CD8-positive, alpha-beta memory T cell (primary cell): ENCODE results near the gene HSPA5. TPM values are rescaled to one million over a fixed set of nuclear protein-coding genes. Genes with fewer than 3 reads are reported as not detected.
A peak's percentile ranks its signal among the peaks of the same experiment; 100 is the strongest.

ENCODE experiments used
- CTCF ChIA-PET: fragments of 350-600 bp; sonication (Branson Sonifier 250); formaldehyde crosslinking; loops from one replicate; lab custom pipeline; 2021; ENCODE audit warnings: antibody characterized with exemption; lab: Charles Lee
- POLR2A ChIA-PET: fragments of 350-600 bp; sonication (Branson Sonifier 250); formaldehyde crosslinking; loops from one replicate; lab custom pipeline; 2021; ENCODE audit warnings: antibody characterized with exemption; lab: Charles Lee
- DNase-seq, 5 donors: peaks; one replicate each; pipeline versions ENCODE4 v3.0.0 to v3.0.0-alpha.2; 2020 to 2022; ENCODE audit warnings: mixed read lengths in 1 of 5
- H3K27ac ChIP-seq: one replicate; pipeline ENCODE4 v1.7.0; 2013; ENCODE audit warnings: low read depth, mild to moderate bottlenecking, low read length, moderate library complexity
- H3K27me3 ChIP-seq: 2 replicates; pipeline ENCODE4 v1.7.0; 2013; ENCODE audit warnings: low read length, mild to moderate bottlenecking; ENCODE audit not compliant: insufficient read depth, poor library complexity, severe bottlenecking
- H3K36me3 ChIP-seq: 2 replicates; pipeline ENCODE4 v1.7.0; 2013; ENCODE audit warnings: mild to moderate bottlenecking, low read length, moderate library complexity; ENCODE audit not compliant: insufficient read depth
- H3K4me1 ChIP-seq: 2 replicates; pipeline ENCODE4 v1.7.0; 2013; ENCODE audit warnings: mild to moderate bottlenecking, low read length, moderate library complexity; ENCODE audit not compliant: insufficient read depth
- H3K4me3 ChIP-seq: 2 replicates; pipeline ENCODE4 v1.7.0; 2013; ENCODE audit warnings: mild to moderate bottlenecking, low read length
- H3K9me3 ChIP-seq: 2 replicates; pipeline ENCODE4 v1.7.0; 2013; ENCODE audit warnings: mild to moderate bottlenecking, low read length
- H3K27ac Mint-ChIP-seq, 8 donors: one replicate each; pipeline ENCODE4 v1.8.0; 2020 to 2021; ENCODE audit warnings: mixed read lengths in 8 of 8, mild to moderate bottlenecking in 6 of 8, inconsistent platforms in 3 of 8, moderate library complexity in 3 of 8
- H3K27me3 Mint-ChIP-seq, 2 donors: one replicate each; pipeline ENCODE4 v1.8.0; 2020 to 2021; ENCODE audit warnings: mixed read lengths in 2 of 2, mild to moderate bottlenecking in 1 of 2, moderate library complexity in 1 of 2
- H3K36me3 Mint-ChIP-seq, 3 donors: one replicate each; pipeline ENCODE4 v1.8.0; 2020 to 2021; ENCODE audit warnings: mixed read lengths in 3 of 3, inconsistent platforms in 1 of 3, mild to moderate bottlenecking in 1 of 3
- H3K4me1 Mint-ChIP-seq, 3 donors: one replicate each; pipeline ENCODE4 v1.8.0; 2020 to 2021; ENCODE audit warnings: mixed read lengths in 3 of 3, inconsistent platforms in 1 of 3, mild to moderate bottlenecking in 1 of 3
- H3K4me3 Mint-ChIP-seq, 7 donors: one replicate each; pipeline ENCODE4 v1.8.0; 2020 to 2021; ENCODE audit warnings: mixed read lengths in 7 of 7, mild to moderate bottlenecking in 6 of 7, moderate library complexity in 4 of 7, inconsistent platforms in 2 of 7
- H3K9me3 Mint-ChIP-seq, 5 donors: one replicate each; pipeline ENCODE4 v1.8.0; 2020 to 2022; ENCODE audit warnings: mixed read lengths in 5 of 5, mild to moderate bottlenecking in 3 of 5, moderate library complexity in 2 of 5, inconsistent platforms in 1 of 5
- polyA plus RNA-seq: library from polyadenylated mRNA; unstranded; fragments of 300-500 nt; fragmentation: Illumina TruSeq; gene quantifications from one replicate; pipeline ENCODE4 v1.2.3, GENCODE V29; 2021
- total RNA-seq, 2 experiments: library from RNA; stranded (reverse); gene quantifications; one replicate each; pipeline ENCODE4 v1.2.3, GENCODE V29; 2021

HSPA5 gene
- total and polyA plus RNA-seq, 3 experiments from 2014 or later, result 229 to 251 (median 237) TPM

DNA sequence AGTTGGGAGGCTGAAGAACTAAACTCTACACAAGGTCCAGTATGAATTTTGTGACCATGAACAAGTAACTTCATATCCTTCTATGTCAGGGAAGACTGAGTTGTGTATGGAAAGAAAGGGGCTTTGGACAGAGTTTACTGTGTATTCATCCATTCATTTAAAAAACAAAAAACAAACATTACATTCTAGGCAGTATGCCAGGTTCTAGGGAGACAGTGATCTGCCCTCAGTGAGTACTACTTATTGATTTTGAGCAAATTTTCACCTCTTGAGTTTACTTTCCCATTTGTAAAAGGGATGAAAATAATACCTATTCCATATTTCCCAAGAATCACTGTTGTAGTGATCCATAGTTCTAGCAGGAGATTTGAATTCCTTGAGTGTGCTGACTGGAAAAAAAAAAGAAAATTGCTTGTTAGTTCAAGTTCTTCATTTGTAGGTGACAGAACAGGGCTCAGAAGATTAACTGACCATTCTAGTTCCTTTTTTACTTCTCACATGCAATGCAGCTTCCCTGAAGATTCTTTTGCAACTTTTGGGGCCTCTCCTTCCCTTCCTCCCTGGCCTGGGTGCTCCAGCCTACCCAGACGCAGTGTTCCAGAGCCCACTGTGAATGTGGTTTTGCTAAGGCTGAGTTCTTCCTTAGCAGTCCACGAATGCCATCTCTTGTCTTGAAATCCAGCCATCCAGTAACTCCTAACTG, 17.8 kb upstream of the HSPA5 start:
- Histone ChIP-seq H3K27me3 (no peaks in the 10 kb centered on the region), H3K27ac (no peak overlapping the region), H3K36me3 (no peaks in the 10 kb centered on the region), H3K4me3 (no peak overlapping the region), H3K9me3 (no peaks in the 10 kb centered on the region), H3K4me1 (peaks cover 19% of the 10 kb centered on the region)
- Mint-ChIP-seq H3K27me3 (peaks cover 3 to 8% of the 10 kb centered on the region in 2 donors), H3K4me1 (peaks cover 21 to 25% (median 25%) of the 10 kb centered on the region in 3 donors), H3K36me3 (peaks cover 0 to 14% (median 2%) of the 10 kb centered on the region in 3 donors), H3K4me3 (peak overlapping the region in 1 of 7 donors; percentile 76), H3K9me3 (no peaks in the 10 kb centered on the region), H3K27ac (peak overlapping the region in 1 of 8 donors; percentile 57)
- ChIA-PET POLR2A (no interaction called here), CTCF (no interaction called here)
- no peak for DNase-seq

GRCh38 chr9:125258160-125258785, 17.1 kb upstream of the HSPA5 start:
- CTCF ChIA-PET, result no interaction called here
- H3K27me3 ChIP-seq, result no peaks in the 10 kb centered on the region

DNA sequence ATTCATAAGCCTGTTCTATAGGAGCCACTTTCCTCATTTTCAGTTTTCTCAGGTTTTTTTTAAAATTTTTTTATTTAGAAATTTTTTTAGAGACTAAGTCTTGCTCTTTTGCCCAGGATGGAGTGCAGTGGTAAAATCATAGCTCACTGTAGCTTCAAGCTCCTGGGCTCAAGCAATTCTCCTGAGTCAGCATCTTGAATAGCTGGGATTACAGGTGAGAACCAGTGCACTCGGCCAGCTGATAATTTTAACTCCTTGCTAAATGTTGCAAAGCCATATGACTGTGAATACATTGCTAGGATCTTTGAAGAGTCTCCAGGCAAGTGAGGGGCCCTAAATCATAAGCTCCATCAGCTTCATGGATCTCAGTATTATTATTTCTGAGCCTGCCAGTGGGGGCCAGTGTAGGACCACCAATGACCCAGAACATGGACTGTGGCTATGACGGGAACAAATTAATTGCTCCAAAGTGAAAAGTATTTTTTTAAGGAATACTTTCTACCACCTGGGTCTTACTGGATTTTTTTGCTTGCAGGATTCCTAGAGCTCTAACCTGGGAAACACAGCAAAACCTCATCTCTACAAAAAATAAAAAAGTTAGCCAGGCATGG, 14.7 kb upstream of the HSPA5 start:
- Mint-ChIP-seq H3K9me3 (no peaks in the 10 kb centered on the region), H3K4me1 (peaks cover 3 to 6% (median 4%) of the 10 kb centered on the region in 3 donors), H3K27ac (no peak overlapping the region), H3K36me3 (no peaks in the 10 kb centered on the region), H3K4me3 (no peak overlapping the region), H3K27me3 (peaks cover 0 to 8% of the 10 kb centered on the region in 2 donors)
- POLR2A ChIA-PET, result interaction anchor here (0.6 kb wide), 1 partner anchor 57 kb away, joined by 4 read pairs; no protein-coding TSS in a partner anchor
- Histone ChIP-seq H3K4me1 (no peaks in the 10 kb centered on the region), H3K9me3 (no peaks in the 10 kb centered on the region), H3K27me3 (no peaks in the 10 kb centered on the region), H3K27ac (no peak overlapping the region), H3K36me3 (no peaks in the 10 kb centered on the region), H3K4me3 (no peak overlapping the region)
- CTCF ChIA-PET, result interaction anchor here (1.1 to 1.5 kb wide), 2 partner anchors 12 to 14 kb away, joined by 3 to 6 read pairs; partner anchors contain the start of gene HSPA5
- DNase-seq, result peak in 1 of 5 donors; percentile 8

More at GRCh38 chr9:125258160-125258785, 17.1 kb upstream of the HSPA5 start:
- Mint-ChIP-seq H3K36me3 (peaks cover 0 to 10% (median 0%) of the 10 kb centered on the region in 3 donors), H3K9me3 (no peaks in the 10 kb centered on the region), H3K4me3 (peak overlapping the region in 1 of 7 donors; percentile 76), H3K27ac (no peak overlapping the region), H3K27me3 (peaks cover 3 to 8% of the 10 kb centered on the region in 2 donors), H3K4me1 (peaks cover 15 to 18% (median 18%) of the 10 kb centered on the region in 3 donors)
- POLR2A ChIA-PET, result no interaction called here
- no peak overlapping the region for H3K4me3 ChIP-seq
- no peaks in the 10 kb centered on the region for H3K36me3 ChIP-seq
- no peaks in the 10 kb centered on the region for H3K9me3 ChIP-seq
- H3K4me1 ChIP-seq, result peaks cover 12% of the 10 kb centered on the region
- no peak overlapping the region for H3K27ac ChIP-seq
- DNase-seq, result no peak

DNA sequence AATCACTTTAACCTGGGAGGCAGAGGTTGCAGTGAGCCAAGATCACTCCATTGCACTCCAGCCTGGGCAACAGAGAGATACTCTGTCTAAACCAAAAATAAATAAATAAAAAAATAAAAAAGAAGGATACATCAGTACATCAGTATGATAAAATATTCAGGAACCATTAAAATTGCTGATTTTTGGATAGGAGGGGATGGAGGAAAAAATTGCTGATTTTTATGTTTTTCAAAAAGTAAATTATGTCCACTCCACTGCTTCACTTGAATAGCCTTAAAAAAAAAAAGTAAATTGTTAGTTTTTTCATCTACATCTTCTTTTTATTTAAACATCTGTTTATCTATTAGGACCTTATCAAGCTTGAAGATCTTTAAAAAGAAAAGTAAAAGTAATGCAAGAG, 13.1 kb upstream of the HSPA5 start:
- no peaks in the 10 kb centered on the region for H3K4me1 Mint-ChIP-seq
- no peak overlapping the region for H3K4me3 Mint-ChIP-seq
- H3K9me3 Mint-ChIP-seq, result no peaks in the 10 kb centered on the region
- Histone ChIP-seq H3K4me3 (no peak overlapping the region), H3K27me3 (no peaks in the 10 kb centered on the region), H3K9me3 (no peaks in the 10 kb centered on the region), H3K4me1 (no peaks in the 10 kb centered on the region), H3K36me3 (no peaks in the 10 kb centered on the region), H3K27ac (no peak overlapping the region)
- no peaks in the 10 kb centered on the region for H3K36me3 Mint-ChIP-seq
- DNase-seq, result no peak
- ChIA-PET POLR2A (no interaction called here), CTCF (no interaction called here)
- H3K27me3 Mint-ChIP-seq, result peaks cover 0 to 8% of the 10 kb centered on the region in 2 donors
- H3K27ac Mint-ChIP-seq, result no peak overlapping the region

GRCh38 chr9:125246261-125246667, 5.1 kb upstream of the HSPA5 start:
- H3K36me3 ChIP-seq, result no peaks in the 10 kb centered on the region
- Mint-ChIP-seq H3K27me3 (peaks cover 0 to 4% of the 10 kb centered on the region in 2 donors), H3K9me3 (no peaks in the 10 kb centered on the region), H3K27ac (no peak overlapping the region), H3K4me3 (no peak overlapping the region), H3K36me3 (peaks cover 0 to 8% (median 0%) of the 10 kb centered on the region in 3 donors), H3K4me1 (peaks cover 8 to 10% (median 9%) of the 10 kb centered on the region in 3 donors)
- H3K27me3 ChIP-seq, result no peaks in the 10 kb centered on the region
- no peak for DNase-seq
- ChIA-PET CTCF (interaction anchor here (1.7 kb wide), 1 partner anchor 15 kb away, joined by 8 read pairs; the partner anchor contains the start of gene GAPVD1), POLR2A (no interaction called here)
- no peaks in the 10 kb centered on the region for H3K9me3 ChIP-seq
- H3K4me3 ChIP-seq, result no peak overlapping the region
- H3K4me1 ChIP-seq, result peaks cover 11% of the 10 kb centered on the region
- no peak overlapping the region for H3K27ac ChIP-seq

DNA sequence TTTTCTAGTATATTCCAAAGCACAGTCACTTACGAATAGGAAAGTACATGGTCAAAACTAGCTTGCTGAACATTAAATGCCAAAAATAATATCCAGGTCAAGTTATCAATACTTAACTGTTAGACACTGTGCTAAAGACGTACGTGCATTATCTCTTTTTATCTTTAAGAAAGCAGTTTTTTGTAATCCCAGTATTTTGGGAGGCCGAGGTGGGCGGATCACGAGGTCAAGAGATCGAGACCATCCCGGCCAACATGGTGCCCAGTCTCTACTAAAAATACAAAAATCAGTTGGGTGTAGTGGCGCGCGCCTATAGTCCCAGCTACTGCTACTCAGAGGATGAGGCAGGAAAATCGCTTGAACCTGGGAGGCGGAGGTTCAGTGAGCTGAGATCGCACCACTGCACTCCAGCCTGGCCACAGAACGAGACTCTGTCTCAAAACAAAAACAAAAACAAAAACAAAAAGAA, 2.7 kb upstream of the HSPA5 start:
- peak overlapping the region in 1 of 7 donors; percentile 70 for H3K4me3 Mint-ChIP-seq

DNA sequence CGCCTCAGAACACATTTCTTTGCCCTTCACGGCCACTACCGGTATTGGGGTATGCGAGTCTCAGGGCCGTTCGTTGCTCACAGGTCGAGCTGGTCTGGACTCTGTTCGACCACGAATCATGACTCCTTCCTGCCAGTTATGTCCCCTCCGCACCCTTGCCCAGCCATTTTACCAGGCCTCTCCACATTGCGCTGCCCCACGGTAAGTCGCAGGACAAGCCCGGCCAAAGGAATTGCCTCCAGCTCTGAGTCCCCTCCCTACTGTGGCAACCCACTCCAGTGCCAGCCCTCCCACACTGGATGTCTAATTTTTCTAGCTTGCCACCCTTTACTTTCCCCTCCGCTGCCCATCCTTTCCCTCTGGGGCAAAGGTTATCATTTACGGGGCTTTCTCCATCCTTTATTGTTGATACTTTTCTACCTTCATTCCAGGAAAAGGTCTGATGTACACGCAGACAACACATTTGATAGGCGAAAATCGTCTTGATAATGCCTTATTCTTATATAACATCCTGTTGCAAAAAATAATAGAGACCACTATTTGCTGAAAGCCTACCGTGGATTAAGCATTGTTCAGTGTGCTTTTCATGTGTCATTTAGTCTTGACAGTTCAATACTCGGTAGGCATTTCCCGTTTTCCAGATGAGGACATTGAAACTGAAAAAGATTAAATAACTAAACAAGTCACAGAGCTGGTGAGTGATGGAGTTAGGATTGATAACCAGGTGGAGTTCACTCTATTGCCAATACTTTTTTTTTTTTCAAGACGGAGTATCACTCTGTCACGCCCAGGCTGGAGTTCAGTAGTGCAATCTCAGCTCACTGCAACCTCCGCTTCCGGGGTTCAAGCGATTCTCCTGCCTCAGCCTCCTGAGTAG, 958 bp upstream of the HSPA5 start:
- peaks cover 37 to 44% (median 39%) of the 10 kb centered on the region in 3 donors for H3K4me1 Mint-ChIP-seq
- ChIA-PET CTCF (interaction anchor here (0.6 to 2.3 kb wide), 12 partner anchors 8 to 300 kb away, joined by 3 to 18 read pairs (median 3); partner anchors contain the start of gene GAPVD1), POLR2A (interaction anchor here (0.6 to 2.8 kb wide), 11 partner anchors 20 to 372 kb away, joined by 3 to 47 read pairs (median 6); partner anchors contain the start of genes GAPVD1, GOLGA1 and RABEPK)
- Histone ChIP-seq H3K4me3 (peak overlapping the region; percentile 90), H3K27me3 (no peaks in the 10 kb centered on the region), H3K4me1 (peaks cover 42% of the 10 kb centered on the region), H3K27ac (peak overlapping the region; percentile 99), H3K36me3 (peaks cover 24% of the 10 kb centered on the region), H3K9me3 (no peaks in the 10 kb centered on the region)
- peak in 1 of 5 donors; percentile 18 for DNase-seq
- H3K36me3 Mint-ChIP-seq, result peaks cover 11 to 50% (median 14%) of the 10 kb centered on the region in 3 donors
- H3K27ac Mint-ChIP-seq, result peak overlapping the region; percentile 97 to 100 (median 99)
- H3K9me3 Mint-ChIP-seq, result no peaks in the 10 kb centered on the region
- H3K27me3 Mint-ChIP-seq, result peaks cover 0 to 13% of the 10 kb centered on the region in 2 donors
- H3K4me3 Mint-ChIP-seq, result peak overlapping the region; percentile 92 to 99 (median 95)

More for the DNA sequence above, 2.7 kb upstream of the HSPA5 start:
- Histone ChIP-seq H3K27me3 (no peaks in the 10 kb centered on the region), H3K4me3 (no peak overlapping the region), H3K27ac (no peak overlapping the region), H3K36me3 (peaks cover 6% of the 10 kb centered on the region), H3K4me1 (peaks cover 25% of the 10 kb centered on the region), H3K9me3 (no peaks in the 10 kb centered on the region)
- CTCF ChIA-PET, result interaction anchor here (0.9 to 1.3 kb wide), 2 partner anchors 12 to 18 kb away, joined by 3 to 4 read pairs; partner anchors contain the start of gene GAPVD1
- Mint-ChIP-seq H3K36me3 (peaks cover 3 to 33% (median 3%) of the 10 kb centered on the region in 3 donors), H3K27me3 (peaks cover 0 to 13% of the 10 kb centered on the region in 2 donors), H3K4me1 (peaks cover 22 to 27% (median 22%) of the 10 kb centered on the region in 3 donors), H3K9me3 (no peaks in the 10 kb centered on the region), H3K27ac (peak overlapping the region in 1 of 8 donors; percentile 40)
- DNase-seq, result no peak
- POLR2A ChIA-PET, result interaction anchor here (0.6 kb wide), 1 partner anchor 42 kb away, joined by 7 read pairs; no protein-coding TSS in a partner anchor
